BE2C (cell line): ENCODE measurements around the gene ELP6.
"Not testable (repeated sequence)": the region's sequence is repeated elsewhere in the genome, so short reads cannot be mapped to it uniquely, and the experiment has no call there.

Experiments
- DNase-seq: peaks from one replicate; pipeline ENCODE4 v3.0.0-alpha.2; 2020
- H3K27me3 ChIP-seq: fragments of 250-450 bp; sonication (Bioruptor Pico); 2 replicates; pipeline ENCODE4 v1.5.1; 2020; ENCODE audit warnings: mild to moderate bottlenecking
- H3K36me3 ChIP-seq: fragments of 250-450 bp; sonication (Bioruptor Pico); 2 replicates; pipeline ENCODE4 v1.5.1; 2020; ENCODE audit warnings: mild to moderate bottlenecking
- H3K4me1 ChIP-seq: fragments of 250-450 bp; sonication (Bioruptor Pico); 2 replicates; pipeline ENCODE4 v1.5.1; 2020
- H3K4me3 ChIP-seq: 2 replicates; pipeline ENCODE4 v1.5.1; 2011; ENCODE audit warnings: low read depth, low read length
- H3K9me3 ChIP-seq: fragments of 250-450 bp; sonication (Bioruptor Pico); 2 replicates; pipeline ENCODE4 v1.5.1; 2020
- CTCF ChIP-seq: IDR thresholded peaks from 2 replicates; pipeline ENCODE4 v1.5.1; 2012; ENCODE audit warnings: mild to moderate bottlenecking, low read depth, low read length

The ELP6 gene

GRCh38 chr3:47517937-47518336 lies 4.4 kb upstream of the ELP6 start:
- H3K27me3 ChIP-seq: no peaks in the 10 kb centered on the region
- no peak overlapping the region for H3K4me3 ChIP-seq
- TF ChIP-seq CTCF: no peak
- no peaks in the 10 kb centered on the region for H3K4me1 ChIP-seq
- no peak for DNase-seq
- H3K36me3 ChIP-seq: no peaks in the 10 kb centered on the region
- no peaks in the 10 kb centered on the region for H3K9me3 ChIP-seq

- H3K36me3 ChIP-seq: no peaks in the 10 kb centered on the region; the same call in 1 of the 2 replicates
- H3K9me3 ChIP-seq: no peaks in the 10 kb centered on the region
- TF ChIP-seq CTCF: no peak
- H3K4me1 ChIP-seq: no peaks in the 10 kb centered on the region
- no peaks in the 10 kb centered on the region for H3K27me3 ChIP-seq
- H3K4me3 ChIP-seq: no peak overlapping the region
- no peak for DNase-seq
Measured at GRCh38 chr3:47515864-47516319, 2.4 kb upstream of the ELP6 start.

- TF ChIP-seq CTCF: no peak
- H3K27me3 ChIP-seq: no peaks in the 10 kb centered on the region
- no peaks in the 10 kb centered on the region for H3K9me3 ChIP-seq
- DNase-seq: no peak
- no peaks in the 10 kb centered on the region for H3K4me1 ChIP-seq
- H3K36me3 ChIP-seq: no peaks in the 10 kb centered on the region; the same call in 1 of the 2 replicates
- H3K4me3 ChIP-seq: no peak overlapping the region
Measured at GRCh38 chr3:47515100-47515499, 1.6 kb upstream of the ELP6 start.

GRCh38 chr3:47512416-47513124 lies 942 bp downstream of the ELP6 start:
- Histone ChIP-seq H3K36me3 (no peaks in the 10 kb centered on the region; the same call in 1 of the 2 replicates), H3K9me3 (no peaks in the 10 kb centered on the region), H3K4me1 (no peaks in the 10 kb centered on the region), H3K4me3 (peak overlapping the region; percentile 75), H3K27me3 (no peaks in the 10 kb centered on the region)
- TF ChIP-seq CTCF: no peak
- DNase-seq: peak; percentile 16

GRCh38 chr3:47505267-47505666 lies 8.2 kb downstream of the ELP6 start:
- not testable (repeated sequence) for H3K36me3 ChIP-seq, H3K4me3 ChIP-seq, DNase-seq, H3K27me3 ChIP-seq, H3K4me1 ChIP-seq, H3K9me3 ChIP-seq

- peaks cover 3% of the 10 kb centered on the region for H3K36me3 ChIP-seq
- H3K4me3 ChIP-seq: no peak overlapping the region
- no peaks in the 10 kb centered on the region for H3K27me3 ChIP-seq
- no peaks in the 10 kb centered on the region for H3K9me3 ChIP-seq
- no peak for DNase-seq
- H3K4me1 ChIP-seq: no peaks in the 10 kb centered on the region
- no peak for TF ChIP-seq CTCF
Measured at GRCh38 chr3:47504113-47504512, 9.4 kb downstream of the ELP6 start.
